AML-193 (cell line): ENCODE results near the gene PTPRM.

ENCODE experiments used
- DNase-seq, 2 experiments: peaks; one replicate each; lab custom pipeline; 2025; lab: John Stamatoyannopoulos, UW

PTPRM gene

DNA sequence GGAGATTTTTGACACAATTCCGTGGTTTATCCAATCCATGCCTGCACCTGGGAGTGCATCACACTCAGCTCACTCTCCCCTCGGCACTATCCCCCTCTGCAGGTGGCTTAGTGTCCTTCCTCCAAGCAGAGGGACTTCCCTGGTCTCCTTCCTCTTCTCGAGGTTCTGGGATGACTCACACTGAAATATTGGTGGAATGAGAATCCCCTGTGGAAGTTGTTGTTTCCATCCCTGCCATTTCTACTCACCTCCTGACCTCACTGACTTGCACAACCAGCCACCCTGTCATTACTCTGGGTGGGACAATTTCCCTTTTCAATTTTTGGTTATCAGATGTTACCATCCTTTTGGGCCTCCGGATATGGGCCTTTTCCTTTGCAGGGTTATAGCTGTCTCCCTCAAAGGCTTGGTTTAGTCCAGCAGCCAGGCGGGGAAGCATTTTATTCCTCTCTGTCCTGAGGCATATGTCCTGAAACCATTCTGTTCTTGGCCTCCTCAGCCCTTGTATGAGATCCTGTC, 59.9 kb downstream of the PTPRM start:
- DNase-seq = no peak

DNA sequence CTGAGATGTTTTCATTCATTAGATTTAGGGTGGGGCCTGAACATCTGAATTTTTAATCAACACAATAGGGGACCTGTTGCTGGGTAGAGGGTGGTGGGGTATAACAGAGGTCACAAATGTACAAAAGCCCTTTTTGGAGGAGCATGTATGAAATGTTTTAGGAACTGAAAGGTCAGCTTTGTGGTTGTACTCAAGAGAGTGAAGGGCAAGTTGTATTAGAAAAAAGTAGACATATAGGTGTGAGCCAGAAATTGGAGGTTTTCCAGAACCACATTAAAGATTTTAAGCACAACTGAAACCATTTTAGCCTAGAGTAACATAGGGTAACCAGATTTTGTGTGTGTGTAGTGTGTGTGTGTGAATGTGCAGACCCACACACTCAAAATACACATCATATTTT, 62.3 kb downstream of the PTPRM start:
- DNase-seq = no peak

DNA sequence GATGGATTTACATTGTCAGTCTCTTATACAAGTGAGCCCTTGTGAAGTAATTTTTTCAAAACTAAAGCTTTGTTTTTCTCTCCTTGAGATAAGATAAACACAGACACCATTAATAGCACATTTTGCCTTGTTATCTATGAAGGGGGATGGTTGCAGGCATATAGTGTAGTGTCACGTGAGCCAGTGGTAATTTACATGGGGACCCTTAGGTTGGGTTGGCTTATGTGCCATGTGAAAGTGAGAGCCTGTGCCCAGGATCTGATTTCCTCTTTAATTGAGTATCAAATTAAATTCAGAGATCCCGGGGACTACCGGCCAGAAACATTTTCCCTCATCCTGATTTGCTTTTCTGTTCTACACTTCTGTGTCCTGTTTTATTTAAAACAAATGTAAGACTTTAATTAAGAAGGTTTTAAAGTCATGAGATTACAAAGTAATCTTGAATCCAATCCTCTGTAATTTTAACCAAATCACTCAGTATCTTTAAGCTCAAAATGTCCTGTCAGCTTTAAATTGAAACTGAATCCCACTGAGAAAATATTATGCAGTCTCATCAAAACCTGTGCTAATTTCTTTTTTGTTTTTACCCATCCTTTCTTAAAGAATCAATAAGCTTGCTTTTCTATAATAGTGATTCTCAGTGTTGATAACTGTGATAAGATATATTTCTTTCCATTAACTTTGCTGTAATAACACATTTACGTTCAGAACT, 63.8 kb downstream of the PTPRM start:
- no peak for DNase-seq

DNA sequence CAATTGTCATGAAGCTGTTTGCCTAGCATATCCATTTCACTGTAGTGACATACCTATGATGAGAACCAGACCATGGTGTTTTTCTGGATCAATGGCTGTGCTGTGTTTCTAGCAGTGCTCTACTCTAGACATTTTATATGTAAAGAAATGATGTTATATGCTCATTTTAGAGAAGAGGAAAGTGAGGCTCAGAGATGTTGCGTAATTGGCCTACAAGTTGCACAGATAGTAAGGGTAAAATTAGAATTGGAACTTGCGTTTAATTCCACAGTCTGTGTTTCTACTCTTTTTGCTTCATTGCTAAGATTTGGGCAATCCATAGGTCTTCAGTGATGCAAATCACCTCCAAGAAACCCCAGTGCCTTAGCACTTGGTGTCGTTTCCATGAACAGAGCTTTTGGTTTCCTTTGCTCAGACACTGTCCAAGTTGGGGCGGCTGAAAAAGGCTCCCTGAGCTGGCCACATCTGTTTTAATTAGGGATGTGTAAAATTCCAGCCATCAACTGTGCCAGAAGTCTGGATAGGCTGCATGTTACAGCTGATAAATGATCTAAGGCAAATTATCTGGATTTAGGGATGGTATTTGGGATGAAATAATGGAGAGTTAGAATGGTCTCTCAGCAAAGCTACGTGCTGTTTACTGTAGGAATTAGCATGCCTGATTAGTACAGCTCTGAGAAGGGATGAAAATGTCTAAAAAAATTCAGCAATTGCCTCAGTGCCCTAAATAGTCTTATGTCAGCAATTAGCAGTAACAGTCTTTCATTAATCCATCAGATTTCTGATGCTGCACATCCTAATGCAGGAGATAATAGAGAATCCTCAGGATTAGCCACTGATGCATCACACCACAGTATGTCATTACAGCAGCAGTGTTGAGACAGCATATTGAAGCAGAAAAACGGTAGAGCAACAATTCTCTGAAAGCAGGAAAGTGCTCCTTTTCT, 65.3 kb downstream of the PTPRM start:
- DNase-seq = no peak

DNA sequence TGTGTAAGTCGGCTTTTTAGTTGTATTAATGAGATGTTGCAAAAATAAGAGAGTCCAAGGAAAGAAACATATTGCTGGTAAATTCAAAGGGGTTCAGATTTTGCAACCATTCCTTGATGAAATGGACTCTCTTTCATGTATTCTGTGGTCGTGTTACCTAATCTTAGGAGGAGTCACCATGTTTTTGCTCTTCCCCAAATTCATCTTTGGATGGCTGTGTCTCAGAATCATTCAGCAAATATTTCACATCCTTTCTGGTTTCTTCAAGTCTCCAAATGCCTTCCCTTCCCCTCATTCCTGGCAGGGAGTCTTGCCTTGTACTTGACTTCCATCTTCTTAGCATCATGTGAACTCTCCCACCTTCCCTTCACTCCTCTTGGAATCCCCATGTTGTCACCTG, 66.1 kb downstream of the PTPRM start:
- no peak for DNase-seq

DNA sequence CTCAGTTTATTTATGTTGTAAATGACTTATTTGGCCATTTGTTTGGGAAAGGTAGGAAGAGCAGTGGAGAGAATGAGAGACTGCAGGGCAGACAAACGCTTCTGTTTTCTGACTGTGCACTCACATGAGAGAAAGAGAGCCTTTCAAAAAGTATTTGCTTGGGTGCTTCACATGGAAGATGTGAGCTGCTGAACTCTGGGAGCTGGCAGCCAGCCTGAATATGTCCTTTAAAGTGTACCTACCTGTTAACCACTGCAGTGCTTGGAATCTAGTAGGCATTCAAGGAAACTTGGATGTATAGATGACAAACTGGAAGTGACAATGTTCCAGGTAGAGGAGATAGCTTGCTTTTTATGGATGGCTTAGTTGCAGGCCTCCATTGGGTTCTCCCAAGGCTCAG, 68.8 kb downstream of the PTPRM start:
- no peak for DNase-seq

DNA sequence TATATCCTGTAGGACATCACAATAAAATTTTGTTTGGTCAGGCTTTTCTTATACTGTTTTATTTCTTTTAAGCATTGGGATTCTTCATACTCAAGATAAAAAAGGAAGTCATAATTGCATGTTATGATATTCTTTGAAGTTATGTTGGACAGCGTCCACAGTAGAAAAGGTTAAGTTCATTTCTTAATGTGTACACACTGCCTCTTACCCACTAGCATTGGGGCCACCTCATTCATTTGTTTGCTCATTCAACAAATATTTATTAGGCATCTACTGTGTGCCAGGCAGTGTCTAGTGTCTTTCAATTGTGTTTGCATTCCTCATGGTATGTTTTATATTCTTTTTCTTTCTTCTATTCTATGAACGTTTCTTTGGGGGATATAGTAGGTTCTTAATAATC, 70.2 kb downstream of the PTPRM start:
- no peak for DNase-seq

DNA sequence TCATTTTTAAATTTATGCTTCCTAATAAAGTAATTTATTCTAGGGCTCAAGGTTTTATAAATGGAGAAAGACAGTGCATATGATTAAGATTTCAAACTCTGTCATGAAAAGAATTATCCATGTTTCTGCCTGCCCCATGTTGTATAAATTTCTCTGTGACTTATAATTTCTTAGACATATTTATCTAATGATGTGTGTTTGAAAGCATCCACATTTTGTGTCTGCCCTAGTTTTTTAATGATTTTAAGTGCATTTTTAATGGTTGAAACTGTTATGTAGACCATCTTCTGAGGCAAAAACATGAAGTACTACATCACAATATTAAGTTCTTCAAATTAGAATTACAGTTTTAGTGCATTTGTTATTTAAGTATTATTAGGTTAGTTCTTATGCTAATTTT, 71.2 kb downstream of the PTPRM start:
- DNase-seq = no peak

DNA sequence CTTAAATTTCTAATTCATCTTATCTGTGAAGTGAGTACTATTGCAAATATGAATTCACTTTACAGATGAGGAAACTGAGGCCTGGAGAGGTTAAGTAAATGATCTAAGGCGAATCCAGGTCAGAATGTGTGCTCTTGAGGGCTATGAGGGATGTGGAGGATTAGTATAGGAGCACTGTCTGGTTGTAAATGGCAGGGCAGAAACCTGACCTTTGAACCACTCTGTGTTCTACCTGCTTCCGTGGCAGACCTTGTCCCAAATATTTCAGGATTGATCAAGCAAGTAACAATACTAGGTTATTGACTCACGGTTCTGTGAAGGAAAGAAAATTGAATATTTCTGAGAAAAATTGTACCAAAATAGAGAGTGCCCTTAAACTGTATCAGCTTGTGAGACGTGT, 74.7 kb downstream of the PTPRM start:
- DNase-seq = no peak

DNA sequence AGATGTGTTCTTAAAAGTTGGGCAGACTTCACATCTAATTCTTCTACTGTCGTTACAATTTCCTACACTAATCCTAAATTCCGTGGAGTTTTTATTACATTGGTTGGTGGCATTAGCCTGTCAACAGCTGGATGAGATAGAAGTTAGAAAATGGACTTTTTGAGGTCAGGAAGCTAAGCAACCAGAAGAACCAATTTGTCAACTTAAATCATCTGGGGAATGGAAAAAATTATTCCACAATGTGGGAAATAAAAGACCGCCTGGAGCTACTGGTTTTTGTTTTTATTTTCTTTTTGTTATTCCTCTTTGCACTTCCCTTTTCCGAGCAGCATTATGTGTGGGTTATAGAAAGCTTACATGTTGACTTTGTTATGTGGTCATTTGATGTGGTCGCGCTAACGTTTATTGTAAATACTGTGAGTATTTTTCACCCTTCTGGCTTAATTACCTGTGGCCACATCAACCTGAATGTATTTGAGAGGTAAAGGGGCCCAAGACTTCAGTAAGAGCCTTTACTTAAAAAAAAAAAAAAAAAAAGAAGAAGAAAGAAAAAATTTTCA, 75.3 kb downstream of the PTPRM start:
- no peak for DNase-seq

DNA sequence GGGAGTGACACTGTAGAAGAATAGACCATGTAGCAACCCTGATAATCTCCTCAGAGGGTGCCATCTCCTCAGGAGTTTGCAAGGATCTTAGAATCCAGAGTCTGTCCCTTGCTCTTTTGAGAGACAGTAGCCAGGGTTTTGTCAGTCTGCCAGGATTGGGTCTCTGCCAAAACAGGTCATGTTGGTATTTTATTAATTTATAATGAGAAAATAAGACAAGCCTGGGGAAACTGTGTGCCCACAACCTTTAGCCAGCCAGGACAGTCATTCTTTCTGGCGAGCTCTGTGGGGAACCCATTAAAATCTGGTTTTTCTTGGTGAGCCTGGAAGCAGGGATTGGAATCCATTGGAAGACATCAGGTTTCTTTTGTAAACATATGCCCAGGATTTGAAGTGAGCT, 78.6 kb downstream of the PTPRM start:
- no peak for DNase-seq

DNA sequence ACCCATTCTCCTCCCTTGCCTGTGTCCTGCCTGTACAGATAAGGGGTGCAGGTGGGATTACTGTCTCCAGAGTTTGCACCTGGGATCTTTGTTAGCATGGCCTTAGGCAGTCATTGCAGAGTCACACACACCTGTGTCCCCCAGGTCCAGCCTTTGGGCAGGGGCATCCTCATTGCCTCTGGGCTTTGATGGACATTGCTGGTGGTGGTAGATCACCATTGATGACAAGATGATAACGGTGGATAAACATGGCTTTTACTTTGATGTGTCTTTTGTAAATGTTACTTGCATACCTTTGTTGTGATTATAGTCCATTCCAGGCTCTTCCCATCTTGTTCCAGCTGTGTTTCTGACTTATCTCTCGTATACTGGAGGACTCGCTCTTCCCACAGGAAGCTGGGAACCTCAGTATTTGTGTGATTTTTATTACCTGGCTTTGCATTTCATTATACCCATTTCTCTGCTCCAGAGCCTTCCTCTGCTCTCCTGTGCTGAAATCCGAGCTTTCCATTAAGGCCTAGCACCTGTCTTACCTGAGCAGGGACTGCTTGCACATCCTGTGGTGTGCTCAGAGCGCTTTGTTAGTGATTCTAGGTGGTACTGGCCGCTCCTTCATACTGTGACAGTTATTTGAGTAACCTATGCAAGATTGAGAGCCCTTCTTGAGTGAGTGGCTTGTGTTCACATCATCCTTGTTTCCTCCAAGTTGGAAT, 79.2 kb downstream of the PTPRM start:
- no peak for DNase-seq

DNA sequence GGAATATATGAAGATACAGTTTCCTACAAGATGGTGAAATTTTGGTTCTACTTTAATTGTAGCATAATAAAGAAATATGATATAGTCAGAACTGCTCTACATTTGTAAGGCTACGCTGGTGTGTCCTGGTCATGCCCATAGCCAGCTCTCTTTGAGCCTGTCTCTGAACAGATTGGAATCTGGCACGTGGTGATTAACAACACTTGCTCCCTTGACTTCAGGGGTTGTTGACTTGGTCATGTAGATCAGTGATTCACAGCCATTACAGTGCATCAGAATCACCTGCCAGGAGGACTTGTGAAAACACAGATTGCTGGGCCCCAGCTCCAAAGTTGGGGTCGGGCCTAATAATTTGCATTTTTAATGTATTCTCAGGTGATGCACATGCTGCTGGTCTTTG, 80.4 kb downstream of the PTPRM start:
- no peak for DNase-seq

DNA sequence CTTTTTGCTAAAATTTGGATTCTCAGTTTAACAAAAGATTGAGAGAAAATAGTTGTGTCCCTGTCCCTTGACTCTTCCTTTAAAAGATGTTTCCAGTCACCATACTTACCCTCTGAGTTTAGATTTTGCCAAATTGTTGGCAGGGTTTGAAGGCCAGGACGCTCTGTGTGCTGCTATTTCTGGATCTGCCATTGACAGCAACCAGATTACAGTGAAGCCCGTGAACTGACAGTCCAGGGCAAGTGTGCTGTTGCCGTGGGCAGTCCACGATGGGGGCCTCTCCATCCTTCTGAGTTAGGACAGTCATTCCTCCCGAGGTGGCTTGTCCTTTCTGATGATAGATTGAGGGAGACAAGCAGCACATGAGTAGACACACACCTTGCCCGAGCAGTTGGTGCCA, 89.9 kb downstream of the PTPRM start:
- no peak for DNase-seq

DNA sequence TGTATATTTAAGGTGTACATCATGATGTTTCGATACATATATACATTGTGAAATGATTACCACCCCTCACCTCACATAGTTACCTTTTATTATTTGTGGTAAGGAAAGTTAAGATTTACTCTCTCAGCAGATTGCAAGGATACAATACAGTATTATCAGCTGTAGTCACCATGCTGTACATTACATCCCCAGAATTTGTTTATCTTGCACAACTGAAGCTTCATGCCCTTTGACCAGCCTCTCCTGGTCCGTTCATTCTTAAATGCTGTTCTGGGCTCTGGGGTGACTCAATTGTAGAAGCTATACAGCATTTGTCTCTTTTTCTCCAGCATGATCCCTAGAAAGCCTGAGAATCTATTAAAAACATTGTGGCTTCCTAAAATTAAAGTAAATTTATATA, 90.8 kb downstream of the PTPRM start:
- no peak for DNase-seq

DNA sequence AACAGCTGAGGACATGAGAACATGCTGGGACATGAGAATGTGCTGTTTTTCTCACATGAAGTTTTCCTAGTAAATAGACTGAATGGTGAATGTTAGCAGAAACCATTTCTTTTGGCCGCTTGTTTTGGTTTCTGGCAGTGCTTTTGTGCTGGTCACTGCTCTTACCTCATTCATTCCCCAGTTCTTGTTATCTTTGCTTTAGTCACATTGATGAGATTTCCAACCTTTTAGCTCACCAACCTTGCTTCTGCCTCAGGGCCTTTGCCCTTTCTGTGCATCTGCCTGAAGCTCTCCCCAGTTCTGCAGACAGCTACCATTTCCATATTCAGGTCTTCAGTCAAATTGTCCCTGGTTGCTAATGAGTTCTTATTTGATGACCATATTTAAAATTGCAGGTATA, 91.6 kb downstream of the PTPRM start:
- no peak for DNase-seq

DNA sequence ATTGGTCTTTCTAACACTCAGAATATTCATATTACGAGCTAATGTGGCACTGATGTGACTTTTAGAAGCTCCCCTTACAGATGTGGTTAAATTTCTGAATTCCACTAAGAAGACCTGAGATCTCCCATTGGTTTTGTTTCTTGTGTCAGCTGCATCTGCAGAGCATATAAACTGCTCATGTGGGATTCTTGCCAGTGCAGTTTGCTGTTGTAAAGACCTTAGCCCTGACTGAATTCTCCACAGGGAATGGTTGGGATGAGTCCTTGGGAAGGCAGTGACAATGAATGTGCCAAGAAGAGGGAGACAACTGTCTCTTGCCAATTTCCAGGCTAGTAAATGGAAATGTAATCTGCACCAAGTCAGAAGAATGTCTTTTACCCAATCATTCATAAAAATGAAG, 94.1 kb downstream of the PTPRM start:
- no peak for DNase-seq

DNA sequence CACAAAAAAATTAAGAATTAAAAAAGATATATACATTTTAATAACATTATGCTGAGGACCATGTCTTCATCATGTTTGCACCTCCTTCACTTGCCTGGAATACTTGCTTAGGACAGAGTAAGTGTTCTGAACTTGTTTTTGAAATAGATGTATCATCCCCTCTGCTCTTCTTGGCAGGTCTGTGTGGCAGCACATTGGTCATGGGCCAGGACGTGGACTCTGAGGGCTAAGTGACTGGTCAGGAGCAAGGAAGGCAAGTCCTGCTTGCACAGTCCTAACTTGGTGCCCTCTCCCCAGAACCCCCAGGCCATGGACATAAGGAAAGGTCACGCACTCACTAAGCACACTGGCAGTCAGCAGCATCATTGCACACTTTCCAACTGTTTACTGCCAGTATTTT, 95.8 kb downstream of the PTPRM start:
- no peak for DNase-seq

DNA sequence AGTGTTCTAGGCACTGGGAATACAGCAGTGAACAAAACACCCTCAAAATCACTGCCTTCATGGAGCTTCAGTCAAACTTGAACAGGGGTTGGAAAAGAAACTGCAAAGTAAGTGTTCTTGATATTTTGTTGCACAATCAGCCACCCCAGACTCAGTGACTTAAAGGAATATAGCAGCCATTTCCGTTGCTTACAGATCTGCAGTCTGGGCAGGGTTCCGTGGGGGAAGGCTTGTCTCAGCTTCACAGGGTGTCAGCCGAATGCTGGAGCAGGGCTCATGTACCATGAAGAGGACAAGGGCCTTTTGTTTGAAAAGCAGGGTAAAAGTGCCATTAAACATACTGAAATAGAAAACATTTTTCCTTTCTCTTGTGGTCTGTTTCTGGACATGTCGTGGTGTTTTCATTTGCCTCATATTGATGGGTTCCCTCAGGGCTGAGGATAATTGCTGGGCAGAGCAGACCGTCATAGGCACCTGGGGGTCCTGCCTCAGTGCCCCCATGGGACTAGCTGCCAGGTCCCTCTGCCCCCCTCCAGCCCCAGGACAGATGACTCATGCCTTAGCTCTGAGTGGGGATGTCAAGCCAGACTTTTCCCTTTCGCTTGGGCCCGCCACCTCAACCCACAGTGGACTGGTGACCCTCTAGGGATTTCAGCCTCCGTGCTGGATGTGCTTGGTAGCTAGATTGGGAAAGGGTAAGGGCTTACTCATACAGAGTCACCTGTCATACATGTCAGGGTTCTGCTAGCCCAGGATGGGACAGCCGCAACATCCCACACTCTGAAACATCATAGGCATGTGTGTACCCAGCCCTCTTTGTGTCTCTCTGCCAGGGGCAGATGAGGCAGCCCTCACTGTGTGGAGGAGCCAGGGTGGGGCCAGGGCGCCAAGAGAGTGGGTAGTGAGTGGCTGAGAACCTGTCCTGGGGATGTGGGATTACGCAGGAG, 96.5 kb downstream of the PTPRM start:
- DNase-seq = no peak

DNA sequence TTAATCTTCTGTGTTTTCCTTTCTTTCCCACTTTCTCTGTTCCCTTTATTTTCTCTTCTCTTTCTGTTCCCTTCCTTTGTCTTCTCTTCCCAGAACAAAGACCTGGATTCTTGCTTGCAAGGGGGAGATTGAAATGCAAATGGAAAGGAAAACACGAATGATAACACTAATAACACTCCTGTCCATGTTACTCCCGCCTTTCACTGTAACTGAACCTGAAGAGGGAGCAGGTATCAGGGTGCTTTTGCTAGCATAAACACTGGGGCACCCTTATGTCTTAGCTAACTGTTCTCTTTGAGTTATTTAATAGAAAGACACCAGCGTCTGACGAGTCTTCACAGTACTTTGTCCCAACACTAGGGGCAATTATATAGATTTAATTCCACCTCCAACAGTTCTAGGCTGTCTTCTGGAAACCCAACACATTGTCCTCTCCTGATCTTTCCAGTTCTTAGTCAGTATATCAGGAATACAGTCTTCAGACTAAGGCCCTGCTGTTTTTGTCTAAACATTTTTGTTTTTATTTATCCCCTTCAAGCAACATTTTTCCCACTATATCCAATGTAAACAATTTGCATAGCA, 99.2 kb downstream of the PTPRM start:
- no peak for DNase-seq

DNA sequence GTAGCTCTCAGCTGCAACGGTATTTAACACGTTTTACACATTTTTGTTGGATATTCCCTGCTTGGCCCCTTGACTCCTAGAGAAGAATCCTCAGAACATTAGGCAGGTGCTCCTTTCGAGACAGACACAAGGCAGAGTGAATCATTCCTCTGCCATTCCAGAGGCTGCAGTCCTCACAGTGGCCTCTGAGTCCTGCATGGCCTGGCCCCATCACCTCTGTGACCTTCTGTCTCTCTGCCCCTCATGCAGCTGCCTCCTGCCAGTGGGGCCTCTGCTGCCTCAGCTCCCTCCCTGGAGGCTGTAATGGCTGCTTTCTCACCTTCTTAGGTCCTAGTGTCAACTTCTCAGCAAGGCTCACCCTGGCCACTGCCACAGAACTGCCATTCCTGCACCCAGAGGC, 101.3 kb downstream of the PTPRM start:
- DNase-seq = no peak
